Upper lobe of left lung (tissue), 4 donors: ENCODE measurements around the gene ZBTB24.

Experiments used
- POLR2AphosphoS5 ChIP-seq, 2 donors: sonication (generic); formaldehyde crosslinking; IDR thresholded peaks; one replicate each; pipeline ENCODE4 v1.5.1; 2017; ENCODE audit warnings: antibody characterized with exemption in 2 of 2
- TF ChIP-seq, protein P1 (sequence below), 6 experiments: fragments of 450-650 bp in 4 of 6; fragments of 200-600 bp in 2 of 6; sonication (generic) in 2 of 6; IDR thresholded peaks; one replicate each; pipeline ENCODE4 v1.5.1; 2016 to 2019; ENCODE audit warnings: antibody characterized with exemption in 6 of 6

DNA sequence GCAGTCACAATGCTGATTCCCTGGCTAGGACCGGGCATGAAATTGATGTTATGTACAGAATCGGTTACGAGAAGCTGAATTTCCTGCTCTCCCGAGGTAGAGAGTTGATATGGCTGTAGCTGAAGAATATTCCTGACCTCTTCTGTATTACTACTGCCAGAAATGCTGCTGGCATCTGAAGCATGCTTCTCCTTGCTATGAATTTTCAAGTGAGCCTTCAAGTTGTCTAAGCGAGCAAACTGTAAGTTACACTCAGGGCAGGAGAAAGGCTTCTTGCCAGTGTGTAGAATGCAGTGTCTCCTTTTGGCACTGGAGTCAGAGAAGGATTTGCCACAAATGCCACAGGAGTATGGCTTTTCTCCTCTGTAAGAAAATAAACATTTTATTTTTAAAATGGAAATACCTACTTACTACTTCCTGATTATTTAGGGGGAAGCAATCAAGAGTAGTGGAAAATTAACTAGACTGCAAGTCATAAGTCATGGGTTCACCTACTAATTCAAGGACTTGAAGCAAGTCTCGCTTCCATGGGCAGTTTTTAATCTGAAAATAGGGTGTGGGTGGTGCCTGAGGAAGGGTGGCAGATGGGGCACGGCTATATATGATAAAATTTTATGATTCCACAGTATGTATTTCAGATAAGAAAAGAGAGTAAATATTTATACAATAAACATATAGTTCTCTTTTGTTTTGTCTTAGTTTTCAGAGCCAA is 16.7 kb downstream of the ZBTB24 start:
- TF ChIP-seq, protein P1, sequence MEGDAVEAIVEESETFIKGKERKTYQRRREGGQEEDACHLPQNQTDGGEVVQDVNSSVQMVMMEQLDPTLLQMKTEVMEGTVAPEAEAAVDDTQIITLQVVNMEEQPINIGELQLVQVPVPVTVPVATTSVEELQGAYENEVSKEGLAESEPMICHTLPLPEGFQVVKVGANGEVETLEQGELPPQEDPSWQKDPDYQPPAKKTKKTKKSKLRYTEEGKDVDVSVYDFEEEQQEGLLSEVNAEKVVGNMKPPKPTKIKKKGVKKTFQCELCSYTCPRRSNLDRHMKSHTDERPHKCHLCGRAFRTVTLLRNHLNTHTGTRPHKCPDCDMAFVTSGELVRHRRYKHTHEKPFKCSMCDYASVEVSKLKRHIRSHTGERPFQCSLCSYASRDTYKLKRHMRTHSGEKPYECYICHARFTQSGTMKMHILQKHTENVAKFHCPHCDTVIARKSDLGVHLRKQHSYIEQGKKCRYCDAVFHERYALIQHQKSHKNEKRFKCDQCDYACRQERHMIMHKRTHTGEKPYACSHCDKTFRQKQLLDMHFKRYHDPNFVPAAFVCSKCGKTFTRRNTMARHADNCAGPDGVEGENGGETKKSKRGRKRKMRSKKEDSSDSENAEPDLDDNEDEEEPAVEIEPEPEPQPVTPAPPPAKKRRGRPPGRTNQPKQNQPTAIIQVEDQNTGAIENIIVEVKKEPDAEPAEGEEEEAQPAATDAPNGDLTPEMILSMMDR (IDR thresholded peaks at IDR 0.05), result no peak
- TF ChIP-seq POLR2AphosphoS5 (IDR thresholded peaks at IDR 0.05), result no peak
